ENCODE results near the gene RAPGEF4. TPM values are rescaled to one million over a fixed set of nuclear protein-coding genes. Genes with fewer than 3 reads are reported as not detected.

RAPGEF4 gene
- total RNA-seq, 1 donor: 0.36 TPM

- H4K20me1 ChIP-seq (ENCODE audit: insufficient read depth, low read length): no peaks in the 10 kb centered on the region
- H3K4me2 ChIP-seq (ENCODE audit: insufficient read depth, low read length): no peak overlapping the region
- H2AFZ ChIP-seq (ENCODE audit: low read length): no peak overlapping the region
- H3K4me1 ChIP-seq (ENCODE audit: insufficient read depth, low read length): no peaks in the 10 kb centered on the region
- H3K4me3 ChIP-seq (ENCODE audit: insufficient read depth, low read length): no peak overlapping the region
- TF ChIP-seq, protein P1, sequence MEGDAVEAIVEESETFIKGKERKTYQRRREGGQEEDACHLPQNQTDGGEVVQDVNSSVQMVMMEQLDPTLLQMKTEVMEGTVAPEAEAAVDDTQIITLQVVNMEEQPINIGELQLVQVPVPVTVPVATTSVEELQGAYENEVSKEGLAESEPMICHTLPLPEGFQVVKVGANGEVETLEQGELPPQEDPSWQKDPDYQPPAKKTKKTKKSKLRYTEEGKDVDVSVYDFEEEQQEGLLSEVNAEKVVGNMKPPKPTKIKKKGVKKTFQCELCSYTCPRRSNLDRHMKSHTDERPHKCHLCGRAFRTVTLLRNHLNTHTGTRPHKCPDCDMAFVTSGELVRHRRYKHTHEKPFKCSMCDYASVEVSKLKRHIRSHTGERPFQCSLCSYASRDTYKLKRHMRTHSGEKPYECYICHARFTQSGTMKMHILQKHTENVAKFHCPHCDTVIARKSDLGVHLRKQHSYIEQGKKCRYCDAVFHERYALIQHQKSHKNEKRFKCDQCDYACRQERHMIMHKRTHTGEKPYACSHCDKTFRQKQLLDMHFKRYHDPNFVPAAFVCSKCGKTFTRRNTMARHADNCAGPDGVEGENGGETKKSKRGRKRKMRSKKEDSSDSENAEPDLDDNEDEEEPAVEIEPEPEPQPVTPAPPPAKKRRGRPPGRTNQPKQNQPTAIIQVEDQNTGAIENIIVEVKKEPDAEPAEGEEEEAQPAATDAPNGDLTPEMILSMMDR (IDR thresholded peaks at IDR 0.05; ENCODE audit: extremely low read depth, low read depth, low read length): no peak
- peaks cover 13% of the 10 kb centered on the region for H3K27me3 ChIP-seq (ENCODE audit: insufficient read depth, low read length)
- no peak for DNase-seq (ENCODE audit: insufficient read length, low spot score, missing footprints)
- H3K79me2 ChIP-seq (ENCODE audit: insufficient read depth, low read length): no peaks in the 10 kb centered on the region
- peaks cover 2% of the 10 kb centered on the region for H3K9me3 ChIP-seq (ENCODE audit: low read depth, low read length)
- no peaks in the 10 kb centered on the region for H3K36me3 ChIP-seq (ENCODE audit: insufficient read depth, low read length)
- no peak overlapping the region for H3K27ac ChIP-seq (ENCODE audit: low read depth, low read length)
Measured at GRCh38 chr2:172762574-172762973, 26.9 kb downstream of the RAPGEF4 start.

- Histone ChIP-seq H3K27me3 (ENCODE audit: insufficient read depth, low read length) (peaks cover 13% of the 10 kb centered on the region), H3K4me1 (ENCODE audit: insufficient read depth, low read length) (no peaks in the 10 kb centered on the region), H3K36me3 (ENCODE audit: insufficient read depth, low read length) (no peaks in the 10 kb centered on the region), H3K9me3 (ENCODE audit: low read depth, low read length) (peaks cover 2% of the 10 kb centered on the region), H2AFZ (ENCODE audit: low read length) (no peak overlapping the region), H3K4me2 (ENCODE audit: insufficient read depth, low read length) (no peak overlapping the region), H4K20me1 (ENCODE audit: insufficient read depth, low read length) (no peaks in the 10 kb centered on the region), H3K79me2 (ENCODE audit: insufficient read depth, low read length) (no peaks in the 10 kb centered on the region), H3K4me3 (ENCODE audit: insufficient read depth, low read length) (no peak overlapping the region), H3K27ac (ENCODE audit: low read depth, low read length) (no peak overlapping the region)
- TF ChIP-seq, protein P1 (IDR thresholded peaks at IDR 0.05; ENCODE audit: extremely low read depth, low read depth, low read length): no peak
- DNase-seq (ENCODE audit: insufficient read length, low spot score, missing footprints): no peak
Measured at GRCh38 chr2:172763079-172763478, 27.4 kb downstream of the RAPGEF4 start.

- no peak overlapping the region for H3K27ac ChIP-seq (ENCODE audit: low read depth, low read length)
- no peak overlapping the region for H2AFZ ChIP-seq (ENCODE audit: low read length)
- peaks cover 2% of the 10 kb centered on the region for H3K9me3 ChIP-seq (ENCODE audit: low read depth, low read length)
- H3K79me2 ChIP-seq (ENCODE audit: insufficient read depth, low read length): no peaks in the 10 kb centered on the region
- no peak for DNase-seq (ENCODE audit: insufficient read length, low spot score, missing footprints)
- H4K20me1 ChIP-seq (ENCODE audit: insufficient read depth, low read length): no peaks in the 10 kb centered on the region
- H3K27me3 ChIP-seq (ENCODE audit: insufficient read depth, low read length): peaks cover 10% of the 10 kb centered on the region
- H3K4me2 ChIP-seq (ENCODE audit: insufficient read depth, low read length): no peak overlapping the region
- TF ChIP-seq, protein P1 (IDR thresholded peaks at IDR 0.05; ENCODE audit: extremely low read depth, low read depth, low read length): no peak
- no peaks in the 10 kb centered on the region for H3K4me1 ChIP-seq (ENCODE audit: insufficient read depth, low read length)
- H3K36me3 ChIP-seq (ENCODE audit: insufficient read depth, low read length): no peaks in the 10 kb centered on the region
- no peak overlapping the region for H3K4me3 ChIP-seq (ENCODE audit: insufficient read depth, low read length)
Measured at GRCh38 chr2:172765662-172766061, 30.0 kb downstream of the RAPGEF4 start.

DNA sequence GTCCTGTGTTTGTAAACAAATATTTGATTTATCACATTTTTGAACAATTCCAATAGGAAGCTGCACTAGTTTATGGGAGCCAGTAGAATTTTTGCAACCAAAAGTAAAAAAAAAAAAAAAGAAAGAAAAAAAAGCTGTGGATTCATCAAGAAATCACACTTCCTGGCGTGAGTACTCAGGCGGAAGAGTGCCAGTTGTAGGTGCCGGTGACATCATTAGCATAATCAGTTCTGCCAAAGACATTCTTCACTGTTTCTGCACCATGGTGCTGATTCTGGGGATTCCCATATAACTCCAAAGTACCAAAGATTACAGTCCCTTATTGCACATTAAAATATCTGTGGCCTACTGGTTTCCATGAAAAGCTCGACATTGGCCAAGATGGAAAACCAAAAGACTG is 32.8 kb downstream of the RAPGEF4 start:
- no peak for DNase-seq (ENCODE audit: insufficient read length, low spot score, missing footprints)
- Histone ChIP-seq H3K4me2 (ENCODE audit: insufficient read depth, low read length) (no peak overlapping the region), H2AFZ (ENCODE audit: low read length) (no peak overlapping the region), H3K4me3 (ENCODE audit: insufficient read depth, low read length) (no peak overlapping the region), H4K20me1 (ENCODE audit: insufficient read depth, low read length) (no peaks in the 10 kb centered on the region), H3K4me1 (ENCODE audit: insufficient read depth, low read length) (no peaks in the 10 kb centered on the region), H3K79me2 (ENCODE audit: insufficient read depth, low read length) (no peaks in the 10 kb centered on the region), H3K36me3 (ENCODE audit: insufficient read depth, low read length) (no peaks in the 10 kb centered on the region), H3K27me3 (ENCODE audit: insufficient read depth, low read length) (peaks cover 12% of the 10 kb centered on the region), H3K27ac (ENCODE audit: low read depth, low read length) (no peak overlapping the region), H3K9me3 (ENCODE audit: low read depth, low read length) (no peaks in the 10 kb centered on the region)
- TF ChIP-seq, protein P1 (IDR thresholded peaks at IDR 0.05; ENCODE audit: extremely low read depth, low read depth, low read length): no peak
